Measurements from ENCODE around the gene SH3TC2.

- TF ChIP-seq CTCF (IDR thresholded peaks at IDR 0.05) (no peak), POLR2A (IDR thresholded peaks at IDR 0.05) (no peak)
These were observed 55.7 kb downstream of the SH3TC2 start for GRCh38 chr5:149007174-149007573.
